Endodermal cell (in vitro differentiated cells): ENCODE data around the gene HMGA1. TPM values are rescaled to one million over a fixed set of nuclear protein-coding genes. Genes with fewer than 3 reads are reported as not detected.

Experiments used
- DNase-seq: peaks from one replicate; pipeline ENCODE4 v3.0.0-alpha.2; 2017
- H3K27ac ChIP-seq: 2 replicates; pipeline ENCODE4 v1.5.1; 2013; ENCODE audit warnings: mild to moderate bottlenecking, low read depth, low read length, moderate library complexity
- H3K27me3 ChIP-seq: 2 replicates; pipeline ENCODE4 v1.6.1; 2013; ENCODE audit warnings: mild to moderate bottlenecking, low read length, moderate library complexity; ENCODE audit not compliant: insufficient read depth, control insufficient read depth, poor library complexity, severe bottlenecking
- H3K36me3 ChIP-seq: 2 replicates; pipeline ENCODE4 v1.7.0; 2013; ENCODE audit warnings: mild to moderate bottlenecking, low read length, moderate library complexity; ENCODE audit not compliant: control insufficient read depth, insufficient read depth
- H3K4me1 ChIP-seq: one replicate; pipeline ENCODE4 v1.7.0; 2013; ENCODE audit warnings: low read length; ENCODE audit not compliant: control insufficient read depth, insufficient read depth
- H3K4me3 ChIP-seq: 2 replicates; pipeline ENCODE4 v1.5.1; 2013; ENCODE audit warnings: mild to moderate bottlenecking, low read length, moderate library complexity
- H3K9ac ChIP-seq: 2 replicates; pipeline ENCODE4 v1.6.1; 2013; ENCODE audit warnings: mild to moderate bottlenecking, low read length, moderate library complexity; ENCODE audit not compliant: poor library complexity, severe bottlenecking; ENCODE audit errors: extremely low read depth
- H3K9me3 ChIP-seq: 2 replicates; pipeline ENCODE4 v1.6.1; 2013; ENCODE audit warnings: mild to moderate bottlenecking, low read length, moderate library complexity; ENCODE audit not compliant: control insufficient read depth
- H3K27ac Mint-ChIP-seq: 2 replicates; pipeline ENCODE4 v1.8.0; 2020; ENCODE audit warnings: mixed read lengths
- H3K27me3 Mint-ChIP-seq: 2 replicates; pipeline ENCODE4 v1.8.0; 2021; ENCODE audit warnings: mild to moderate bottlenecking, mixed read lengths; ENCODE audit not compliant: insufficient read depth
- H3K36me3 Mint-ChIP-seq: 2 replicates; pipeline ENCODE4 v1.8.0; 2020; ENCODE audit warnings: low read depth, mixed read lengths
- H3K4me1 Mint-ChIP-seq: 2 replicates; pipeline ENCODE4 v1.8.0; 2020; ENCODE audit warnings: mixed read lengths
- H3K4me3 Mint-ChIP-seq: 2 replicates; pipeline ENCODE4 v1.8.0; 2020; ENCODE audit warnings: mild to moderate bottlenecking, moderate library complexity, mixed read lengths
- H3K9me3 Mint-ChIP-seq: 2 replicates; pipeline ENCODE4 v1.8.0; 2020; ENCODE audit warnings: mild to moderate bottlenecking, mixed read lengths
- WGBS, 2 experiments: methylation state at CpG; one replicate each; pipeline versions ENCODE4 v1.1.5 to v1.1.7; 2013; ENCODE audit warnings: missing lambda C conversion rate in 2 of 2, mixed read lengths in 1 of 2; ENCODE audit not compliant: insufficient coverage in 1 of 2, insufficient read length in 1 of 2; 5-methylcytosine and 5-hydroxymethylcytosine counted together
- total RNA-seq, 2 donors: library from RNA; stranded (reverse); fragmentation: NEBNext Ultra II Directional in 1 of 2; extraction: Animal tissue kit (Norgen Biotek cat#: 25700) in 1 of 2; gene quantifications; 2 replicates in 1 of 2; 3 replicates in 1 of 2; pipeline ENCODE4 v1.2.1, GENCODE V29; 2021
- TF ChIP-seq, protein P1 (sequence below): fragments of 200-600 bp; sonication (generic); conservative IDR thresholded peaks from 2 replicates; pipeline ENCODE4 v1.5.0; 2021; ENCODE audit warnings: antibody characterized with exemption, mild to moderate bottlenecking

The HMGA1 gene
- total RNA-seq, 2 donors from 2014 or later = 1,306 to 1,595 TPM

DNA sequence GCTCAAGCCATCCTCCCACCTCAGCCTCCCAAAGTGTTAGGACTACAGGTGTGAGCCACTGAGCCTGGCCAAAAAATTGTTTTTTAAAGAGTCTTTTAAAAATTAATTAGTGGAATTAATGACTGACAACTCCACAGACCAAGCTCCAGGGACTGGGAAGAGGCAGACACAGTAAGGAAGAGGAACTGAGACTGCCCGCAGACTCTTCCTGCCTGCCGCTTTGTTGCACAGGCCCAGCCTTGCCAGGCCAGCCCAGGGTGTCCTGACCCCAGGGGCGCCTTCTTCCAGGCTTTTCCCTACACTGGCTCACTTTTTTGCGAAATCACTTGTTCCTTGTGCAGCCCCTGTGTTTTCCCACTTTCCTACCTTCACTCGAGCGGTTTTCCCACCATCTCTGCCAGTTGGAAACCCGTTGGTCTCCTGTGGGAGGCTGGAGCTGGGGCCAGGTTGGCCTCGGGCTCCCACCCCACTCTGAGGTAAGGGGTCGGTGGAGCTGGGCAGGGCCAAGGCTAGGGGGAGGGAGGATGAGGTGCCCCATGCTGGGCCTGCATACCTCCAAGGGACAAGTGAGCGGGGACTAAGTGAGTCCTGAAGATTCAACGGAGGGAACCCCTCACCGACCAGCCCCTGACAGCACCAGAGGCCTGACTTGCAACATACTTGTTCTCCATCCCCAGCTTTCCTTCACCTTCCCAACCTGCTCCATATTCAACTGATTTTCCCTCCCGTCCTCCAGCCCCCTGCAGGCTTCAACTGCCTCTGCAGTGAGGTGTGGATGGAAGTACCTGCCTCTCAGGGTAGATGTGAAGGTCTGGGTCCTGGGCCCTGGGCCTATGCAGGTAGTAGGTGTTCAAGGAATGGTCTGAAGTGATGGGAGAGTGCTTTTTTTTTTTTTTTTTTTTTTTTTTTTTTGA is 35.6 kb downstream of the HMGA1 start:
- H3K4me1 ChIP-seq = no peaks in the 10 kb centered on the region
- no peak overlapping the region for H3K4me3 ChIP-seq
- Mint-ChIP-seq H3K4me1 (peaks cover 5% of the 10 kb centered on the region), H3K36me3 (peaks cover 2% of the 10 kb centered on the region), H3K27me3 (peaks cover 2% of the 10 kb centered on the region), H3K9me3 (no peaks in the 10 kb centered on the region), H3K4me3 (no peak overlapping the region), H3K27ac (no peak overlapping the region)
- H3K27ac ChIP-seq = no peak overlapping the region
- peak; percentile 72 for DNase-seq
- H3K27me3 ChIP-seq = no peaks in the 10 kb centered on the region
- 89 to 91% methylated on average over 6 to 13 of the region's 13 CpGs for WGBS, 2 experiments
- TF ChIP-seq, protein P1, sequence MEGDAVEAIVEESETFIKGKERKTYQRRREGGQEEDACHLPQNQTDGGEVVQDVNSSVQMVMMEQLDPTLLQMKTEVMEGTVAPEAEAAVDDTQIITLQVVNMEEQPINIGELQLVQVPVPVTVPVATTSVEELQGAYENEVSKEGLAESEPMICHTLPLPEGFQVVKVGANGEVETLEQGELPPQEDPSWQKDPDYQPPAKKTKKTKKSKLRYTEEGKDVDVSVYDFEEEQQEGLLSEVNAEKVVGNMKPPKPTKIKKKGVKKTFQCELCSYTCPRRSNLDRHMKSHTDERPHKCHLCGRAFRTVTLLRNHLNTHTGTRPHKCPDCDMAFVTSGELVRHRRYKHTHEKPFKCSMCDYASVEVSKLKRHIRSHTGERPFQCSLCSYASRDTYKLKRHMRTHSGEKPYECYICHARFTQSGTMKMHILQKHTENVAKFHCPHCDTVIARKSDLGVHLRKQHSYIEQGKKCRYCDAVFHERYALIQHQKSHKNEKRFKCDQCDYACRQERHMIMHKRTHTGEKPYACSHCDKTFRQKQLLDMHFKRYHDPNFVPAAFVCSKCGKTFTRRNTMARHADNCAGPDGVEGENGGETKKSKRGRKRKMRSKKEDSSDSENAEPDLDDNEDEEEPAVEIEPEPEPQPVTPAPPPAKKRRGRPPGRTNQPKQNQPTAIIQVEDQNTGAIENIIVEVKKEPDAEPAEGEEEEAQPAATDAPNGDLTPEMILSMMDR = peak; percentile 60
- no peak overlapping the region for H3K9ac ChIP-seq
- no peaks in the 10 kb centered on the region for H3K9me3 ChIP-seq
- no peaks in the 10 kb centered on the region for H3K36me3 ChIP-seq

DNA sequence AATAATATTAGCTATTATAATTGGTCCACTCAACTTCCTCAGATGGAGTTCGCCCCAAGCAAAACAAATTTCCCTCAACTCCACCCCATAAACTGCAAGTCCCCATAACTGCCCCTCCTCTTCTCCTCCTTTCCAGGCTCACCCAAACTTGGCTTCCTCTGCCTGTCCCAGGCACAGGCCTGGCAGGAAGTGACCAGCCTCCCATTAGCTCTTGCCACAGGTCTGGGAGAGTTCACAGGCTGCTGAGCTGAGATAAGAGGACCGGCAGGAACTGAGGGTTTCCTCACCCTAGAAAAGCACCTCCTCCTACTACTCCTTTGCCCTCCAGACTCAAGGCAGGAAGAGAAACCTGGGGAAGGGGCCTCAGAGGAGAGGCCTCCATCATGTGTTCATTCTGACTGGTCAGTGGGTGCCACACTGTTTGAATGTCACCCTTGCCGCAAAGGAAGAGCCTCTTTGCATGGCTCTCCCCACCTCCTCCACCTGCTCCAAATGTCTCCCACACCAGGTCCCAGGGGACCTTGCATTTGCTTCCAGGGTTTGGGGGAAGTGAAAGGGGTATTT is 36.7 kb downstream of the HMGA1 start:
- 89% methylated on average over 3 of the region's 3 CpGs; no CpG with 5 or more reads in 1 of the 2 experiments for WGBS, 2 experiments
- TF ChIP-seq, protein P1 = no peak

DNA sequence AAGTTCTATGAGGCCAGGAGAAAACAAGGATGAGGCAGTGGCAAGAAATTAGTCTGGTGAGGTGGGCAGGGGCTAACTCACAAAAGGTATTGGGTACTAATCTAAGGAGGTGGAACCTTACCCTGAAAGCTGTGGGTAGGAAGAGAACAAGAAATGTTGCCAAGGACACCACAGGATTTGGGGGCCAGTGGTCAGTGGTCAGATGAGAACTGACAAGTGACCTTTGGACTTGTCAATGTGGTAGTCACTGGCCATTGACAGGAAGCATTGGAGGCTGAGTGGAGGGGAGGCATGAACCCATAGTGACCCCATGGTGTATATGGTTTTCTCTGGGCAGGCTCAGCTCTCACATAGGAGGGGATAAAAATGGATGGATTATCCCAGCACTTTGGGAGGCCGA is 37.5 kb downstream of the HMGA1 start:
- Mint-ChIP-seq H3K27me3 (peaks cover 2% of the 10 kb centered on the region), H3K36me3 (peaks cover 5% of the 10 kb centered on the region), H3K27ac (no peak overlapping the region), H3K9me3 (no peaks in the 10 kb centered on the region), H3K4me3 (no peak overlapping the region), H3K4me1 (peaks cover 5% of the 10 kb centered on the region)
- 86 to 93% methylated on average over 1 of the region's 1 CpG for WGBS, 2 experiments
- TF ChIP-seq, protein P1 = no peak
- no peak overlapping the region for H3K4me3 ChIP-seq
- H3K36me3 ChIP-seq = no peaks in the 10 kb centered on the region
- H3K27ac ChIP-seq = no peak overlapping the region
- no peaks in the 10 kb centered on the region for H3K4me1 ChIP-seq
- H3K27me3 ChIP-seq = no peaks in the 10 kb centered on the region
- no peak for DNase-seq
- H3K9ac ChIP-seq = no peak overlapping the region
- no peaks in the 10 kb centered on the region for H3K9me3 ChIP-seq

More for the DNA sequence above, 36.7 kb downstream of the HMGA1 start:
- Histone ChIP-seq H3K4me1 (no peaks in the 10 kb centered on the region), H3K9ac (no peak overlapping the region), H3K27ac (no peak overlapping the region), H3K27me3 (no peaks in the 10 kb centered on the region), H3K36me3 (no peaks in the 10 kb centered on the region), H3K9me3 (no peaks in the 10 kb centered on the region), H3K4me3 (no peak overlapping the region)
- Mint-ChIP-seq H3K9me3 (no peaks in the 10 kb centered on the region), H3K4me3 (no peak overlapping the region), H3K36me3 (peaks cover 2% of the 10 kb centered on the region), H3K4me1 (peaks cover 5% of the 10 kb centered on the region), H3K27me3 (peaks cover 2% of the 10 kb centered on the region), H3K27ac (no peak overlapping the region)
- DNase-seq = no peak
